GM12873 (cell line): Measurements from ENCODE around the gene MOCOS.

Experiments used
- CTCF ChIP-seq: IDR thresholded peaks from 2 replicates; pipeline ENCODE4 v1.5.1; 2012; ENCODE audit warnings: low read depth, mild to moderate bottlenecking, moderate library complexity, low read length, control low read depth; ENCODE audit not compliant: insufficient read depth; ENCODE audit errors: missing control alignments

Gene MOCOS

GRCh38 chr18:36262971-36263370, 75.7 kb downstream of the MOCOS start:
- TF ChIP-seq CTCF, result no peak

GRCh38 chr18:36264283-36264682, 77.0 kb downstream of the MOCOS start:
- no peak for TF ChIP-seq CTCF

- no peak for TF ChIP-seq CTCF
These were observed 77.7 kb downstream of the MOCOS start for GRCh38 chr18:36265015-36265414.

- TF ChIP-seq CTCF, result no peak
These were observed 81.9 kb downstream of the MOCOS start for GRCh38 chr18:36269157-36269556.

GRCh38 chr18:36271153-36271552, 83.9 kb downstream of the MOCOS start:
- no peak for TF ChIP-seq CTCF

GRCh38 chr18:36273347-36273746, 86.0 kb downstream of the MOCOS start:
- TF ChIP-seq CTCF, result no peak

GRCh38 chr18:36274083-36274715, 86.9 kb downstream of the MOCOS start:
- no peak for TF ChIP-seq CTCF

GRCh38 chr18:36275561-36275960, 88.3 kb downstream of the MOCOS start:
- no peak for TF ChIP-seq CTCF
